ENCODE measurements around the gene FKBP4.

Gene FKBP4

DNA sequence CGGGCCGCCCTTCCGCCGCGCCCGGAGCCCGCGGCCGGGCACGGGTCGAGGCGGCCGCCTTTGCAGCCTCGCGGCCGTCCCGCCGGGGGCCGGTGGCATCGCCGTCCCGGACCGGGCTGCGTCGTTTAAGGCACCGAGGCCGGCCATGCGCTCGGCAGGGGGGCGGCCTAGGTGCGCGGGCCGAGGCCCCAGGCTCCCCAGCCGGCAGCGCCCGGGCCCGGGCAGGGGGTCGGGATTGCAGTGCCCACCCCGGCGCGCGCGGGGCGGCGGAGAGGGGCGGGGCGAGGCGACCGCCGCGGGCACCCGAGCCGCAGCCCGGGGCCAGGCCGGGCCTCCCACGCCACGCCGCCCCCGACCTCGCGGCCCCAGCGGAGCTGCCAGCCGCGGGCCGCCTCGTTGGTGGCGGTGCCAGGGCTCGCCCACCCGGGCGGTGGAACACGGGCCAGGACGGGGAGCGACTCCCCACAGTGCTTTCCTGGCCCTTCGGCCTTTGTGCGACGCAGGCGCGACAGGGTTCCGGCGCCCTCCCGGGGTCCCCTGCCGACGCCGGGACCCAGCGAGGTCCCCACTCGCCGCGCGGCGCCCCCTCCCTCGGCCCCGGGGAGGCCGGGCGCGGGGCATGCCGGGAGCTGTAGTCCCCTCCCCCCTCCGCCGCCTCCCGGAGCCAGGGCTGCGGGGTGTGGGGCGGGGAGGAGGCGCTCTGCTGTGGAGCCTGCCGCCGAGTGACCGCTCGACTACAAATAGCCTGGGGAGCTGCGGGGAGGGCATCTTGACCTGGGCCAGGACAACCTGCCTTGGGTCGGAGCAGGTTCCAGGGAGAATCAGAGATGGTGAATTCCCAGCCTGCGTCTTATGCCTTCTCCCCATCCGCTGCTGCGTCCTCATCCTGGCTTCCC, 769 bp downstream of the FKBP4 start:
- Histone ChIP-seq H3K79me1 (ENCODE audit: low read length) (peaks cover 12% of the 10 kb centered on the region), H3K27ac (ENCODE audit: low read depth, low read length) (peak overlapping the region; percentile 43), H2AK5ac (ENCODE audit: low read length) (no peak overlapping the region), H2BK12ac (ENCODE audit: low read length) (no peak overlapping the region), H3K36me3 (ENCODE audit: control insufficient read depth in 1 of 2, insufficient read depth in 2 of 2, low read length in 2 of 2) (peaks cover 25 to 35% of the 10 kb centered on the region in 2 experiments), H3K4me1 (ENCODE audit: control insufficient read depth in 1 of 2, insufficient read depth in 2 of 2, low read length in 2 of 2) (peaks cover 2 to 8% of the 10 kb centered on the region in 2 experiments), H2BK120ac (ENCODE audit: insufficient read depth, low read length, poor library complexity) (no peak overlapping the region), H4K8ac (ENCODE audit: low read depth, low read length) (peak overlapping the region; percentile 90), H4K12ac (ENCODE audit: low read depth, low read length) (peak overlapping the region; percentile 46), H3K18ac (ENCODE audit: low read length) (peak overlapping the region; percentile 87), H3K14ac (ENCODE audit: low read length) (peak overlapping the region; percentile 87), H3K9ac (ENCODE audit: low read length) (peak overlapping the region; percentile 89), H3K23ac (ENCODE audit: low read length) (no peak overlapping the region), H2BK5ac (ENCODE audit: low read depth, low read length, poor library complexity) (peak overlapping the region; percentile 45), H3K9me3 (ENCODE audit: insufficient read depth, low read depth, low read length) (peaks cover 2% of the 10 kb centered on the region), H3K4ac (ENCODE audit: low read depth, low read length) (peak overlapping the region; percentile 66), H2AFZ (ENCODE audit: insufficient read depth, low read length, poor library complexity) (peak overlapping the region; percentile 66), H3K4me3 (ENCODE audit: low read depth, low read length) (peak overlapping the region; percentile 93), H3K27me3 (ENCODE audit: insufficient read depth, low read length) (no peaks in the 10 kb centered on the region), H3K79me2 (ENCODE audit: control insufficient read depth, insufficient read depth, low read length, poor library complexity) (peaks cover 8% of the 10 kb centered on the region), H4K91ac (ENCODE audit: low read depth, low read length) (peak overlapping the region; percentile 64), H3K4me2 (ENCODE audit: low read length) (peak overlapping the region; percentile 94)
- WGBS (ENCODE audit: extremely low coverage, insufficient coverage, insufficient read length), result no CpG with 5 or more reads among the region's 111 CpGs
- peak; percentile 35 to 55 for DNase-seq

DNA sequence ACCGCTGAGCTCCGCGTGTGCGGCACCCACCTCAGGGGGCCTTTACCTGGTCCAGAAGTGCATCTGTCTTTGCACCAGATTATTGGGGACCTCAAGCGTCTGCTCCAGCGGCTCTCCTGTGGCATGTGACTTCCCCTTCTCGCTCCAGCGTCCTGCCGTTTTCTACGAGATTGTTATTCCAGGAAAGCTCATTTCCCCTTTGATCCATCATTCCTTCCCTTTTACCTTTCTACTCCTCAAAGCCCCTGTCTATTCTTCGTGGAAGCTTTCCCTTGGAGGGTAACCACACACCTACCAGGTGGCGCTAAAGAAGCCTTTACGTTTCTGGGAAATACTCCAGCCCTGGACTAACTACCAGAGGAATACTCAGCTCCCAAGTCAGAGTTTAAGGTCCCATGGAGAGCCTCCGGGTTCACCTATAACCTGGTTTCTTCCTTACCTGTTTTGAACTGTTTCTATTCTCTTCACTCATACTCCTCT, 1.5 kb downstream of the FKBP4 start:
- Histone ChIP-seq H4K8ac (ENCODE audit: low read depth, low read length) (peak overlapping the region; percentile 90), H2BK12ac (ENCODE audit: low read length) (no peak overlapping the region), H3K4ac (ENCODE audit: low read depth, low read length) (peak overlapping the region; percentile 66), H3K27ac (ENCODE audit: low read depth, low read length) (peak overlapping the region; percentile 33), H4K12ac (ENCODE audit: low read depth, low read length) (no peak overlapping the region), H3K18ac (ENCODE audit: low read length) (peak overlapping the region; percentile 63), H2BK120ac (ENCODE audit: insufficient read depth, low read length, poor library complexity) (no peak overlapping the region), H3K9me3 (ENCODE audit: insufficient read depth, low read depth, low read length) (peaks cover 2% of the 10 kb centered on the region), H2AK5ac (ENCODE audit: low read length) (no peak overlapping the region), H3K4me2 (ENCODE audit: low read length) (peak overlapping the region; percentile 94), H3K79me2 (ENCODE audit: control insufficient read depth, insufficient read depth, low read length, poor library complexity) (peaks cover 8% of the 10 kb centered on the region), H2AFZ (ENCODE audit: insufficient read depth, low read length, poor library complexity) (peak overlapping the region; percentile 8), H2BK5ac (ENCODE audit: low read depth, low read length, poor library complexity) (no peak overlapping the region), H3K79me1 (ENCODE audit: low read length) (peaks cover 12% of the 10 kb centered on the region), H3K4me1 (ENCODE audit: control insufficient read depth in 1 of 2, insufficient read depth in 2 of 2, low read length in 2 of 2) (peaks cover 2 to 8% of the 10 kb centered on the region in 2 experiments), H3K23ac (ENCODE audit: low read length) (no peak overlapping the region), H3K36me3 (ENCODE audit: control insufficient read depth in 1 of 2, insufficient read depth in 2 of 2, low read length in 2 of 2) (peaks cover 31 to 42% of the 10 kb centered on the region in 2 experiments), H3K9ac (ENCODE audit: low read length) (peak overlapping the region; percentile 24), H4K91ac (ENCODE audit: low read depth, low read length) (no peak overlapping the region), H3K27me3 (ENCODE audit: insufficient read depth, low read length) (no peaks in the 10 kb centered on the region), H3K4me3 (ENCODE audit: low read depth, low read length) (peak overlapping the region; percentile 93), H3K14ac (ENCODE audit: low read length) (peak overlapping the region; percentile 21)
- DNase-seq, result peak; percentile 17 to 33
- no CpG with 5 or more reads among the region's 14 CpGs for WGBS (ENCODE audit: extremely low coverage, insufficient coverage, insufficient read length)

DNA sequence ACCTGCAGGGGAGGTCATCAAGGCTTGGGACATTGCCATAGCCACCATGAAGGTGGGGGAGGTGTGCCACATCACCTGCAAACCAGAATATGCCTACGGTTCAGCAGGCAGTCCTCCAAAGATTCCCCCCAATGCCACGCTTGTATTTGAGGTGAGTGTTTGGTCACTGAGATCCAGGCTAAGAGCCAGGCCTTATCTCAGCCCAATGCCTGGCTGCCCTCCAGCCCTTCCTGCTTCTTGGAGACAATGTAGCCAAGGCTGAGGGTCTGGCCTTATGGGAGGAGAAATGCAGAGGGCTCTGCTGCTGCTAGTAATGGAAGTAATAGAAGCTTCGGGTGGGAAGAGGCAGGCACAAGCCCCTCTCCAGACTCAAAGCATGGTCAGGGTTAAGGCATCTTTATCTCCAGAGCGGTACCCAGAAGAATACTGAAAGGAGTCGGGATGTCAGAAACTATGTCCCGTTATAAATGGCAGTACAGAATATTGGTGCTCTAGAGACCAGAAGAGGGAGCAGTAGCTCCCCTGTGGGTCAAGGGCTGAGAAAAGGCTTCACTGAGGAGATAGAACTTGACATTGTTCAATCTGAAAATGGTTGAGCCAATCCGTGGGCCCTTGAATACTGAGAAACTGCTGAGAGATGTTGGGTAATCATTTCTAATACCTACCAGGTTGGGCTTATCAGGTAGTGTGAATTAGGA, 3.1 kb downstream of the FKBP4 start:
- Histone ChIP-seq H2AFZ (ENCODE audit: insufficient read depth, low read length, poor library complexity) (no peak overlapping the region), H3K23ac (ENCODE audit: low read length) (no peak overlapping the region), H3K79me2 (ENCODE audit: control insufficient read depth, insufficient read depth, low read length, poor library complexity) (peaks cover 8% of the 10 kb centered on the region), H4K12ac (ENCODE audit: low read depth, low read length) (no peak overlapping the region), H2BK5ac (ENCODE audit: low read depth, low read length, poor library complexity) (no peak overlapping the region), H3K9ac (ENCODE audit: low read length) (no peak overlapping the region), H3K27ac (ENCODE audit: low read depth, low read length) (no peak overlapping the region), H3K27me3 (ENCODE audit: insufficient read depth, low read length) (no peaks in the 10 kb centered on the region), H4K8ac (ENCODE audit: low read depth, low read length) (no peak overlapping the region), H3K36me3 (ENCODE audit: control insufficient read depth in 1 of 2, insufficient read depth in 2 of 2, low read length in 2 of 2) (peaks cover 43 to 56% of the 10 kb centered on the region in 2 experiments), H2BK120ac (ENCODE audit: insufficient read depth, low read length, poor library complexity) (no peak overlapping the region), H3K4me3 (ENCODE audit: low read depth, low read length) (no peak overlapping the region), H3K14ac (ENCODE audit: low read length) (no peak overlapping the region), H2AK5ac (ENCODE audit: low read length) (no peak overlapping the region), H3K79me1 (ENCODE audit: low read length) (peaks cover 12% of the 10 kb centered on the region), H3K4ac (ENCODE audit: low read depth, low read length) (no peak overlapping the region), H3K9me3 (ENCODE audit: insufficient read depth, low read depth, low read length) (peaks cover 2% of the 10 kb centered on the region), H4K91ac (ENCODE audit: low read depth, low read length) (no peak overlapping the region), H2BK12ac (ENCODE audit: low read length) (no peak overlapping the region), H3K4me1 (ENCODE audit: control insufficient read depth in 1 of 2, insufficient read depth in 2 of 2, low read length in 2 of 2) (peaks cover 2 to 8% of the 10 kb centered on the region in 2 experiments), H3K4me2 (ENCODE audit: low read length) (no peak overlapping the region), H3K18ac (ENCODE audit: low read length) (no peak overlapping the region)
- DNase-seq, result no peak
- WGBS (ENCODE audit: extremely low coverage, insufficient coverage, insufficient read length), result no CpG with 5 or more reads among the region's 7 CpGs

DNA sequence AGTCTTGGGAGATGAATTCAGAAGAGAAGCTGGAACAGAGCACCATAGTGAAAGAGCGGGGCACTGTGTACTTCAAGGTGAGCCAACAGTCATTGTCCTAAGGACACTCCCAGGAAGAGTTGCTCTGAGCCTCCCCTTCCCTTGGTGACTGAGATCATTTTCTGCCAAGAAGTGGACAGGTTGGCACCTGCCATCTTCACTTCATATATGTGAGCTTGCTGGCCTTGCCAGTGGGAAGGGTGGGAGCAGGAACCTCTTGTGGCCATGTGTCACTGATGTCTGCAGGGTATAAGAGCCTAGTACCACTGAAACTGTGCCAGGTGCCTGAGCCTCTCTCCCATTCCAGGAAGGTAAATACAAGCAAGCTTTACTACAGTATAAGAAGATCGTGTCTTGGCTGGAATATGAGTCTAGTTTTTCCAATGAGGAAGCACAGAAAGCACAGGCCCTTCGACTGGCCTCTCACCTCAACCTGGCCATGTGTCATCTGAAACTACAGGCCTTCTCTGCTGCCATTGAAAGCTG, 5.3 kb downstream of the FKBP4 start:
- H3K4ac ChIP-seq (ENCODE audit: low read depth, low read length), result no peak overlapping the region
- H3K9ac ChIP-seq (ENCODE audit: low read length), result no peak overlapping the region
- no peak overlapping the region for H2AFZ ChIP-seq (ENCODE audit: insufficient read depth, low read length, poor library complexity)
- H4K8ac ChIP-seq (ENCODE audit: low read depth, low read length), result no peak overlapping the region
- H3K9me3 ChIP-seq (ENCODE audit: insufficient read depth, low read depth, low read length), result peaks cover 2% of the 10 kb centered on the region
- H3K79me2 ChIP-seq (ENCODE audit: control insufficient read depth, insufficient read depth, low read length, poor library complexity), result peaks cover 6% of the 10 kb centered on the region
- H3K4me3 ChIP-seq (ENCODE audit: low read depth, low read length), result no peak overlapping the region
- H4K91ac ChIP-seq (ENCODE audit: low read depth, low read length), result no peak overlapping the region
- no peaks in the 10 kb centered on the region for H3K27me3 ChIP-seq (ENCODE audit: insufficient read depth, low read length)
- H3K4me1 ChIP-seq (ENCODE audit: control insufficient read depth in 1 of 2, insufficient read depth in 2 of 2, low read length in 2 of 2), result peaks cover 0 to 2% of the 10 kb centered on the region in 2 experiments
- no peak overlapping the region for H4K12ac ChIP-seq (ENCODE audit: low read depth, low read length)
- peaks cover 6% of the 10 kb centered on the region for H3K79me1 ChIP-seq (ENCODE audit: low read length)
- H2BK5ac ChIP-seq (ENCODE audit: low read depth, low read length, poor library complexity), result no peak overlapping the region
- DNase-seq, result no peak
- no peak overlapping the region for H2BK12ac ChIP-seq (ENCODE audit: low read length)
- no peak overlapping the region for H3K23ac ChIP-seq (ENCODE audit: low read length)
- no peak overlapping the region for H3K4me2 ChIP-seq (ENCODE audit: low read length)
- H3K27ac ChIP-seq (ENCODE audit: low read depth, low read length), result no peak overlapping the region
- no peak overlapping the region for H3K18ac ChIP-seq (ENCODE audit: low read length)
- WGBS (ENCODE audit: extremely low coverage, insufficient coverage, insufficient read length), result no CpG with 5 or more reads among the region's 3 CpGs
- no peak overlapping the region for H2BK120ac ChIP-seq (ENCODE audit: insufficient read depth, low read length, poor library complexity)
- no peak overlapping the region for H3K14ac ChIP-seq (ENCODE audit: low read length)
- H3K36me3 ChIP-seq (ENCODE audit: control insufficient read depth in 1 of 2, insufficient read depth in 2 of 2, low read length in 2 of 2), result peaks cover 58 to 76% of the 10 kb centered on the region in 2 experiments
- no peak overlapping the region for H2AK5ac ChIP-seq (ENCODE audit: low read length)

Data from trophoblast cell (in vitro differentiated cells and primary cell).